ENCODE data around the gene DTNA.
A peak's percentile ranks its signal among the peaks of the same experiment; 100 is the strongest.

DTNA gene

GRCh38 chr18:34828093-34828492 lies 118.0 kb downstream of the DTNA start:
- DNase-seq (ENCODE audit: low read depth), result no peak
- H3K4me3 ChIP-seq (replicated peaks; ENCODE audit: low read depth, low read length), result no peak overlapping the region
- no peak for TF ChIP-seq CTCF (IDR thresholded peaks at IDR 0.05; ENCODE audit: low read length, missing control alignments)

GRCh38 chr18:34834897-34835296 lies 124.8 kb downstream of the DTNA start:
- peak; percentile 9 for DNase-seq (ENCODE audit: low read depth)

GRCh38 chr18:34835466-34835865 lies 125.4 kb downstream of the DTNA start:
- no peak for DNase-seq (ENCODE audit: low read depth)
- TF ChIP-seq CTCF (IDR thresholded peaks at IDR 0.05; ENCODE audit: low read length, missing control alignments), result no peak
- no peak overlapping the region for H3K4me3 ChIP-seq (replicated peaks; ENCODE audit: low read depth, low read length)

More at GRCh38 chr18:34834897-34835296, 124.8 kb downstream of the DTNA start:
- no peak for TF ChIP-seq CTCF (IDR thresholded peaks at IDR 0.05; ENCODE audit: low read length, missing control alignments)
- H3K4me3 ChIP-seq (replicated peaks; ENCODE audit: low read depth, low read length), result no peak overlapping the region

- peak; percentile 26 for DNase-seq (ENCODE audit: low read depth)
- no peak overlapping the region for H3K4me3 ChIP-seq (replicated peaks; ENCODE audit: low read depth, low read length)
- no peak for TF ChIP-seq CTCF (IDR thresholded peaks at IDR 0.05; ENCODE audit: low read length, missing control alignments)
Measured at GRCh38 chr18:34837769-34838272, 127.7 kb downstream of the DTNA start.

GRCh38 chr18:34838669-34839068 lies 128.6 kb downstream of the DTNA start:
- H3K4me3 ChIP-seq (replicated peaks; ENCODE audit: low read depth, low read length), result no peak overlapping the region
- no peak for DNase-seq (ENCODE audit: low read depth)
- TF ChIP-seq CTCF (IDR thresholded peaks at IDR 0.05; ENCODE audit: low read length, missing control alignments), result no peak

- H3K4me3 ChIP-seq (replicated peaks; ENCODE audit: low read depth, low read length), result no peak overlapping the region
- no peak for DNase-seq (ENCODE audit: low read depth)
- TF ChIP-seq CTCF (IDR thresholded peaks at IDR 0.05; ENCODE audit: low read length, missing control alignments), result no peak
Measured at GRCh38 chr18:34840256-34840826, 130.2 kb downstream of the DTNA start.

- DNase-seq (ENCODE audit: low read depth), result no peak
- no peak overlapping the region for H3K4me3 ChIP-seq (replicated peaks; ENCODE audit: low read depth, low read length)
- TF ChIP-seq CTCF (IDR thresholded peaks at IDR 0.05; ENCODE audit: low read length, missing control alignments), result no peak
Measured at GRCh38 chr18:34841891-34842290, 131.8 kb downstream of the DTNA start.
